Heart left ventricle (tissue), 16 donors: ENCODE data around the gene ETV6. TPM values are rescaled to one million over a fixed set of nuclear protein-coding genes. Genes with fewer than 3 reads are reported as not detected.

Experiments
- ATAC-seq, 4 donors: fragments of 200-7000 bp; cut with Tn5 transposase; one replicate each; pipeline ENCODE4 v1.9.1; 2020 to 2022; ENCODE audit warnings: moderate library complexity in 4 of 4, mild to moderate bottlenecking in 3 of 4, moderate number of reproducible peaks in 1 of 4
- DNase-seq, 5 donors: peaks; one replicate each; pipeline ENCODE4 v3.0.0-alpha.2; 2020
- H3K27ac ChIP-seq, 12 donors: fragments of 200-600 bp; sonication (generic) in 4 of 12; one replicate each; pipeline versions ENCODE4 v1.5.0 to v1.8.0; 2016 to 2022; ENCODE audit warnings: mild to moderate bottlenecking in 2 of 12
- H3K27me3 ChIP-seq, 9 donors: fragments of 200-600 bp; sonication (generic) in 2 of 9; one replicate each; pipeline versions ENCODE4 v1.5.1 to v1.8.0; 2016 to 2022; ENCODE audit warnings: mild to moderate bottlenecking in 3 of 9
- H3K36me3 ChIP-seq, 9 donors: fragments of 200-600 bp; sonication (generic) in 2 of 9; one replicate each; pipeline versions ENCODE4 v1.5.0 to v1.8.0; 2018 to 2022; ENCODE audit warnings: mild to moderate bottlenecking in 2 of 9
- H3K4me1 ChIP-seq, 12 donors: fragments of 200-600 bp; sonication (generic) in 4 of 12; one replicate each; pipeline versions ENCODE4 v1.5.0 to v1.8.0; 2016 to 2022; ENCODE audit warnings: mild to moderate bottlenecking in 3 of 12
- H3K4me3 ChIP-seq, 12 donors: fragments of 200-600 bp; sonication (generic) in 4 of 12; one replicate each; pipeline versions ENCODE4 v1.5.0 to v1.8.0; 2017 to 2022; ENCODE audit warnings: mild to moderate bottlenecking in 9 of 12, moderate library complexity in 4 of 12
- H3K9me3 ChIP-seq, 12 donors: fragments of 200-600 bp; sonication (generic) in 4 of 12; one replicate each; pipeline versions ENCODE4 v1.5.0 to v1.8.0; 2016 to 2022; ENCODE audit warnings: mild to moderate bottlenecking in 1 of 12
- CTCF ChIP-seq, 12 donors: fragments of 200-600 bp; sonication (generic) in 4 of 12; IDR thresholded peaks; one replicate each; pipeline versions ENCODE4 v1.5.0 to v1.8.0; 2018 to 2022; ENCODE audit warnings: antibody characterized with exemption in 12 of 12, mild to moderate bottlenecking in 5 of 12
- POLR2A ChIP-seq, 2 donors: fragments of 450-650 bp; IDR thresholded peaks; one replicate each; pipeline ENCODE4 v1.6.1; 2017; ENCODE audit warnings: antibody characterized with exemption in 2 of 2, mild to moderate bottlenecking in 2 of 2, moderate library complexity in 2 of 2
- WGBS, 4 donors: extraction: QIAGEN DNeasy Blood & Tissue Kit in 2 of 4; methylation state at CpG; one replicate each; pipeline versions ENCODE4 v1.1.5 to v1.1.7; 2013 to 2018; 5-methylcytosine and 5-hydroxymethylcytosine counted together
- intact Hi-C, 10 donors: fragments of 100-400 bp; cut with DNase I; formaldehyde crosslinking; loops; one replicate each; pipeline versions ENCODE4 v1.11.1 to v1.14.2; 2022
- polyA plus RNA-seq, 2 donors: library from polyadenylated mRNA; stranded (reverse); fragments of 200-250 nt; gene quantifications; one replicate each; pipeline ENCODE4 v1.2.3, GENCODE V29; 2013
- total RNA-seq, 9 donors: library from RNA; depleted of rRNA in 2 of 9; stranded (reverse); fragments of >200 nt in 2 of 9; fragmentation: NEBNext Ultra II Directional in 3 of 9; extraction: Animal tissue kit (Norgen Biotek cat#: 25700) in 3 of 9; gene quantifications; one replicate each; pipeline versions ENCODE4 v1.1.0 to v1.2.4, GENCODE V29; 2016 to 2023
- donor health status: ischemic (EF 13 %, LVEDD 7.1; RV severe dilation, severe dysfunction).
- donor health status: healthy with polysubstance abuse.
- donor health status: DM: no; HTN: yes; CAD: no.
- donor health status: DM: no; HTN: no; CAD: no.
- donor health status: ischemic (EF 25% LVEDD 6.9; RV normal size, moderate dysfunction).
- donor health status: ischemic (EF 25% LVEDD 5.7; RV mildly dilated, moderate dysfunction).
- donor health status: healthy.
- donor health status: DM: yes; HTN: yes; CAD: no.
- donor health status: ischemic (EF 35%, LVEDD 5.7; RV mildly dilated, moderate dysfunction).
- donor health status: nonischemic (EF 11% LVEDD 7.7; RV severe dilation, severe dysfunction).
- donor health status: DM: yes; HTN: yes; CAD: no.
- donor health status: PGD.
- donor health status: ischemic (EF 29% LVEDD 5.4; RV normal size, mild dysfunction).
- donor health status: nonischemic (EF 23%, LVEDD 6.1; RV moderate dilation, normal function).

ETV6 gene
- total and polyA plus RNA-seq, 11 donors: 3.9 to 37.3 (median 12.4) TPM

GRCh38 chr12:11642785-11643184, 6.7 kb upstream of the ETV6 start:
- Histone ChIP-seq H3K27ac (no peak overlapping the region), H3K27me3 (no peaks in the 10 kb centered on the region), H3K9me3 (no peaks in the 10 kb centered on the region), H3K4me1 (no peaks in the 10 kb centered on the region), H3K36me3 (no peaks in the 10 kb centered on the region), H3K4me3 (no peak overlapping the region)
- intact Hi-C loops: loop anchor here in 5 of 10 donors (10.0 kb wide), 4 partner anchors 58 to 252 kb away; no protein-coding TSS in a partner anchor
- 88 to 96% (median 92%) methylated on average over 1 of the region's 1 CpG for WGBS, 4 donors
- DNase-seq (no peak), ATAC-seq (no peak)
- TF ChIP-seq POLR2A (IDR thresholded peaks at IDR 0.05) (no peak), CTCF (IDR thresholded peaks at IDR 0.05) (no peak)

GRCh38 chr12:11645391-11645790, 4.1 kb upstream of the ETV6 start:
- no peaks in the 10 kb centered on the region for H3K9me3 ChIP-seq
- H3K4me3 ChIP-seq: no peak overlapping the region
- WGBS, 4 donors: 93 to 98% (median 96%) methylated on average over 1 of the region's 1 CpG
- no peaks in the 10 kb centered on the region for H3K27me3 ChIP-seq
- DNase-seq: no peak
- H3K4me1 ChIP-seq: peaks cover 0 to 8% (median 0%) of the 10 kb centered on the region in 12 donors
- no peak overlapping the region for H3K27ac ChIP-seq
- TF ChIP-seq CTCF (IDR thresholded peaks at IDR 0.05): no peak
- no peak for TF ChIP-seq POLR2A (IDR thresholded peaks at IDR 0.05)
- no peaks in the 10 kb centered on the region for H3K36me3 ChIP-seq
- no peak for ATAC-seq
- intact Hi-C loops: loop anchor here in 7 of 10 donors (5.0 to 10.0 kb wide), 7 partner anchors 61 to 372 kb away; no protein-coding TSS in a partner anchor

- Histone ChIP-seq H3K27me3 (no peaks in the 10 kb centered on the region), H3K36me3 (no peaks in the 10 kb centered on the region), H3K9me3 (no peaks in the 10 kb centered on the region), H3K27ac (peak overlapping the region; percentile 89 to 100 (median 98)), H3K4me1 (peaks cover 0 to 32% (median 20%) of the 10 kb centered on the region in 12 donors), H3K4me3 (peak overlapping the region; percentile 37 to 94 (median 85))
- WGBS, 4 donors: 0 to 1% (median 0%) methylated on average over 29 to 58 of the region's 58 CpGs
- DNase-seq (peak; percentile 74 to 80 (median 77)), ATAC-seq (peak; percentile 46 to 83 (median 67))
- intact Hi-C loops: loop anchor here in 7 of 10 donors (2.0 to 10.0 kb wide), 10 partner anchors 64 to 384 kb away; no protein-coding TSS in a partner anchor
- peak in 1 of 2 donors; percentile 45 for TF ChIP-seq POLR2A (IDR thresholded peaks at IDR 0.05)
- TF ChIP-seq CTCF (IDR thresholded peaks at IDR 0.05): peak in 2 of 12 donors; percentile 7 to 15
These were observed 711 bp upstream of the ETV6 start for GRCh38 chr12:11648514-11649412.
